CD14-positive monocyte (primary cell): ENCODE results near the gene SPATA2L. TPM values are rescaled to one million over a fixed set of nuclear protein-coding genes. Genes with fewer than 3 reads are reported as not detected.

ENCODE experiments used
- DNase-seq, 3 donors: peaks; one replicate each; pipeline ENCODE4 v3.0.0-alpha.2; 2011 to 2022
- H2AFZ ChIP-seq: 2 replicates; pipeline ENCODE4 v1.6.0; 2012; ENCODE audit warnings: mild to moderate bottlenecking, low read depth, low read length, inconsistent platforms; ENCODE audit not compliant: insufficient read depth, poor library complexity, severe bottlenecking
- H3K27ac ChIP-seq, 2 donors: 1 replicate in 1 of 2; 2 replicates in 1 of 2; pipeline ENCODE4 v1.5.1; 2012 to 2013; ENCODE audit warnings: low read length in 2 of 2, control low read depth in 1 of 2, inconsistent platforms in 1 of 2, low read depth in 1 of 2, mild to moderate bottlenecking in 1 of 2
- H3K27me3 ChIP-seq, 2 donors: one replicate each; pipeline versions ENCODE4 v1.6.0 to v1.6.1; 2011 to 2013; ENCODE audit warnings: low read length in 2 of 2; ENCODE audit not compliant: control insufficient read depth in 2 of 2, insufficient read depth in 2 of 2
- H3K36me3 ChIP-seq, 2 donors: replicated peaks in 1 of 2; 1 replicate in 1 of 2; 2 replicates in 1 of 2; pipeline versions ENCODE4 v1.5.1 to v1.6.1; 2012 to 2013; ENCODE audit warnings: low read length in 2 of 2, control low read depth in 1 of 2, inconsistent platforms in 1 of 2, mild to moderate bottlenecking in 1 of 2; ENCODE audit not compliant: insufficient read depth in 2 of 2, control insufficient read depth in 1 of 2
- H3K4me1 ChIP-seq, 2 donors: 1 replicate in 1 of 2; 2 replicates in 1 of 2; pipeline versions ENCODE4 v1.5.1 to v1.6.1; 2012 to 2013; ENCODE audit warnings: low read length in 2 of 2, control low read depth in 1 of 2, inconsistent platforms in 1 of 2, mild to moderate bottlenecking in 1 of 2, moderate library complexity in 1 of 2; ENCODE audit not compliant: insufficient read depth in 2 of 2, control insufficient read depth in 1 of 2
- H3K4me2 ChIP-seq: replicated peaks from 2 replicates; pipeline ENCODE3; 2012; ENCODE audit warnings: low read length, moderate library complexity, mild to moderate bottlenecking; ENCODE audit not compliant: poor library complexity, severe bottlenecking; ENCODE audit errors: extremely low read depth
- H3K4me3 ChIP-seq, 3 experiments: fragments of 200-600 bp in 1 of 3; sonication (generic) in 1 of 3; replicated peaks in 1 of 3; 1 replicate in 2 of 3; 2 replicates in 1 of 3; pipeline ENCODE4 v1.5.1; 2011 to 2013; ENCODE audit warnings: low read length in 3 of 3, mild to moderate bottlenecking in 3 of 3, control low read depth in 2 of 3, low read depth in 2 of 3, inconsistent platforms in 1 of 3, moderate library complexity in 1 of 3
- H3K79me2 ChIP-seq: 2 replicates; pipeline ENCODE4 v1.6.0; 2012; ENCODE audit warnings: mild to moderate bottlenecking, control low read depth, inconsistent platforms, low read length, moderate library complexity; ENCODE audit not compliant: insufficient read depth
- H3K9ac ChIP-seq: 2 replicates; pipeline ENCODE4 v1.6.0; 2017; ENCODE audit warnings: low read length, mild to moderate bottlenecking; ENCODE audit not compliant: insufficient read depth, poor library complexity, severe bottlenecking
- H3K9me3 ChIP-seq, 2 donors: replicated peaks in 1 of 2; 1 replicate in 1 of 2; 2 replicates in 1 of 2; pipeline versions ENCODE4 v1.5.1 to v1.6.1; 2012 to 2013; ENCODE audit warnings: low read length in 2 of 2, control low read depth in 1 of 2; ENCODE audit not compliant: control insufficient read depth in 1 of 2, insufficient read depth in 1 of 2
- H4K20me1 ChIP-seq: 2 replicates; pipeline ENCODE4 v1.6.0; 2012; ENCODE audit warnings: mild to moderate bottlenecking, low read length, control low read depth, moderate library complexity; ENCODE audit not compliant: insufficient read depth
- H3K27ac Mint-ChIP-seq, 7 donors: one replicate each; pipeline ENCODE4 v1.8.0; 2020; ENCODE audit warnings: mild to moderate bottlenecking in 7 of 7, mixed read lengths in 7 of 7, moderate library complexity in 6 of 7, inconsistent platforms in 2 of 7
- H3K27me3 Mint-ChIP-seq, 3 donors: one replicate each; pipeline ENCODE4 v1.8.0; 2021 to 2022; ENCODE audit warnings: low read depth in 3 of 3, mild to moderate bottlenecking in 3 of 3, mixed read lengths in 3 of 3, moderate library complexity in 3 of 3, inconsistent platforms in 1 of 3
- H3K36me3 Mint-ChIP-seq, 2 donors: one replicate each; pipeline ENCODE4 v1.8.0; 2020; ENCODE audit warnings: mixed read lengths in 2 of 2, inconsistent platforms in 1 of 2, mild to moderate bottlenecking in 1 of 2
- H3K4me1 Mint-ChIP-seq: one replicate; pipeline ENCODE4 v1.8.0; 2020; ENCODE audit warnings: mild to moderate bottlenecking, mixed read lengths
- H3K4me3 Mint-ChIP-seq, 2 donors: one replicate each; pipeline ENCODE4 v1.8.0; 2020; ENCODE audit warnings: mild to moderate bottlenecking in 2 of 2, mixed read lengths in 2 of 2, moderate library complexity in 1 of 2
- H3K9me3 Mint-ChIP-seq, 7 donors: one replicate each; pipeline ENCODE4 v1.8.0; 2020 to 2022; ENCODE audit warnings: mixed read lengths in 7 of 7, mild to moderate bottlenecking in 6 of 7, moderate library complexity in 6 of 7, inconsistent platforms in 2 of 7
- CTCF ChIP-seq: fragments of 200-600 bp; IDR thresholded peaks from one replicate; pipeline ENCODE4 v1.8.0; 2022; ENCODE audit warnings: antibody characterized with exemption, mild to moderate bottlenecking
- WGBS: methylation state at CpG from one replicate; pipeline ENCODE4 v1.1.5; 2013; ENCODE audit warnings: missing lambda C conversion rate; ENCODE audit not compliant: insufficient coverage; 5-methylcytosine and 5-hydroxymethylcytosine counted together
- intact Hi-C, 2 donors: fragments of 100-400 bp; cut with micrococcal nuclease; formaldehyde crosslinking; loops; one replicate each; pipeline versions ENCODE4 v1.15.0 to v1.15.1; 2023
- polyA plus RNA-seq, 3 donors: library from polyadenylated mRNA; depleted of rRNA in 1 of 3; unstranded in 2 of 3; stranded (reverse) in 1 of 3; fragments of 300-500 nt in 2 of 3; fragments of >200 nt in 1 of 3; fragmentation: Illumina TruSeq in 2 of 3; gene quantifications; 1 replicate in 2 of 3; 2 replicates in 1 of 3; pipeline ENCODE4 v1.2.3, GENCODE V29; 2012 to 2021

Gene SPATA2L
- polyA plus RNA-seq, 3 donors: 10.0 to 17.6 (median 15.1) TPM

- peaks cover 53% of the 10 kb centered on the region for H4K20me1 ChIP-seq
- H2AFZ ChIP-seq: no peak overlapping the region
- H3K4me2 ChIP-seq: no peak overlapping the region
- H3K36me3 Mint-ChIP-seq: peaks cover 28 to 43% of the 10 kb centered on the region in 2 donors
- no peak overlapping the region for H3K4me3 ChIP-seq
- H3K4me1 Mint-ChIP-seq: peaks cover 8% of the 10 kb centered on the region
- no peak overlapping the region for H3K4me3 Mint-ChIP-seq
- H3K4me1 ChIP-seq: peaks cover 18 to 28% of the 10 kb centered on the region in 2 donors
- H3K79me2 ChIP-seq: peaks cover 4% of the 10 kb centered on the region
- peaks cover 36 to 41% of the 10 kb centered on the region in 2 donors for H3K36me3 ChIP-seq
- H3K9me3 Mint-ChIP-seq: no peaks in the 10 kb centered on the region
- no peaks in the 10 kb centered on the region for H3K27me3 ChIP-seq
- H3K27ac Mint-ChIP-seq: no peak overlapping the region
- H3K27me3 Mint-ChIP-seq: peaks cover 0 to 7% (median 3%) of the 10 kb centered on the region in 3 donors
- DNase-seq: peak in 1 of 3 donors; percentile 6
- H3K27ac ChIP-seq: no peak overlapping the region
- intact Hi-C loops: no loop called here
- H3K9me3 ChIP-seq: no peaks in the 10 kb centered on the region
- no peak overlapping the region for H3K9ac ChIP-seq
- TF ChIP-seq CTCF: no peak
- 95% methylated on average over 16 of the region's 19 CpGs for WGBS
These were observed 4.3 kb downstream of the SPATA2L start for GRCh38 chr16:89697161-89697615.

- Mint-ChIP-seq H3K4me1 (peaks cover 7% of the 10 kb centered on the region), H3K9me3 (no peaks in the 10 kb centered on the region), H3K27ac (no peak overlapping the region), H3K36me3 (peaks cover 28 to 48% of the 10 kb centered on the region in 2 donors), H3K27me3 (peaks cover 0 to 7% (median 3%) of the 10 kb centered on the region in 3 donors), H3K4me3 (no peak overlapping the region)
- TF ChIP-seq CTCF: no peak
- H2AFZ ChIP-seq: no peak overlapping the region
- H4K20me1 ChIP-seq: peaks cover 53% of the 10 kb centered on the region
- peaks cover 4% of the 10 kb centered on the region for H3K79me2 ChIP-seq
- peaks cover 14 to 24% of the 10 kb centered on the region in 2 donors for H3K4me1 ChIP-seq
- DNase-seq: peak in 1 of 3 donors; percentile 8
- no peak overlapping the region for H3K4me2 ChIP-seq
- H3K27me3 ChIP-seq: no peaks in the 10 kb centered on the region
- no peak overlapping the region for H3K27ac ChIP-seq
- intact Hi-C loops: no loop called here
- WGBS: 26% methylated on average over 15 of the region's 18 CpGs
- H3K4me3 ChIP-seq: no peak overlapping the region
- H3K9ac ChIP-seq: no peak overlapping the region
- H3K9me3 ChIP-seq: no peaks in the 10 kb centered on the region
- peaks cover 41 to 46% of the 10 kb centered on the region in 2 donors for H3K36me3 ChIP-seq
These were observed 4.8 kb downstream of the SPATA2L start for GRCh38 chr16:89696670-89697128.
